GM12878 (cell line): ENCODE results near the gene JMJD6. TPM values are rescaled to one million over a fixed set of nuclear protein-coding genes. Genes with fewer than 3 reads are reported as not detected.

Experiments used
- ATF2 ChIP-seq: IDR thresholded peaks from 2 replicates; pipeline ENCODE4 v1.6.1; 2012; ENCODE audit warnings: low read length, inconsistent platforms
- BRCA1 ChIP-seq: IDR thresholded peaks from 2 replicates; pipeline ENCODE4 v1.6.1; 2011; ENCODE audit warnings: low read depth, low read length, improper control_type of control experiment
- EGR1 ChIP-seq, 2 experiments: IDR thresholded peaks; 1 replicate in 1 of 2; 2 replicates in 1 of 2; pipeline ENCODE4 v1.6.1; 2011 to 2012; ENCODE audit warnings: low read depth in 2 of 2, low read length in 2 of 2, borderline replicate concordance in 1 of 2, mild to moderate bottlenecking in 1 of 2, moderate library complexity in 1 of 2
- FOXK2 ChIP-seq: fragments of 450-650 bp; IDR thresholded peaks from 2 replicates; pipeline ENCODE4 v1.6.1; 2017; ENCODE audit warnings: mild to moderate bottlenecking, moderate library complexity
- KLF5 ChIP-seq: fragments of 450-650 bp; IDR thresholded peaks from 2 replicates; pipeline ENCODE4 v1.6.1; 2014; ENCODE audit warnings: mild to moderate bottlenecking; ENCODE audit not compliant: partially characterized antibody
- MAX ChIP-seq: IDR thresholded peaks from 2 replicates; pipeline ENCODE4 v1.6.1; 2012; ENCODE audit warnings: low read depth, low read length, improper control_type of control experiment
- MEF2A ChIP-seq: IDR thresholded peaks from 2 replicates; pipeline ENCODE4 v1.6.1; 2011; ENCODE audit warnings: low read depth, mild to moderate bottlenecking, low read length, moderate library complexity; ENCODE audit not compliant: insufficient read depth
- MTA2 ChIP-seq: fragments of 450-650 bp; IDR thresholded peaks from 2 replicates; pipeline ENCODE4 v1.6.1; 2016; ENCODE audit warnings: low read depth, mild to moderate bottlenecking, moderate library complexity
- MTA3 ChIP-seq: IDR thresholded peaks from 2 replicates; pipeline ENCODE4 v1.6.1; 2012; ENCODE audit warnings: low read length, inconsistent platforms, borderline replicate concordance
- MYC ChIP-seq: IDR thresholded peaks from 2 replicates; pipeline ENCODE4 v1.6.1; 2011; ENCODE audit warnings: mild to moderate bottlenecking, low read length, moderate library complexity, inconsistent platforms; ENCODE audit not compliant: insufficient read depth, insufficient replicate concordance, insufficient read length, severe bottlenecking
- NR2F1 ChIP-seq: fragments of 450-650 bp; conservative IDR thresholded peaks from 2 replicates; pipeline ENCODE4 v1.6.1; 2017; ENCODE audit warnings: mild to moderate bottlenecking
- PML ChIP-seq: IDR thresholded peaks from 2 replicates; pipeline ENCODE4 v1.6.1; 2012; ENCODE audit warnings: low read length, inconsistent platforms
- POLR2A ChIP-seq: IDR thresholded peaks from 2 replicates; pipeline ENCODE4 v1.6.1; 2011; ENCODE audit warnings: low read depth, mild to moderate bottlenecking, low read length
- RCOR1 ChIP-seq: conservative IDR thresholded peaks from 2 replicates; pipeline ENCODE4 v1.6.1; 2012; ENCODE audit warnings: low read depth, low read length, improper control_type of control experiment
- SMC3 ChIP-seq: IDR thresholded peaks from 2 replicates; pipeline ENCODE4 v1.6.1; 2011; ENCODE audit warnings: low read length, improper control_type of control experiment, borderline replicate concordance
- SPI1 ChIP-seq: IDR thresholded peaks from 2 replicates; pipeline ENCODE4 v1.6.1; 2011; ENCODE audit warnings: low read depth, mild to moderate bottlenecking, low read length, moderate library complexity, borderline replicate concordance; ENCODE audit not compliant: insufficient read depth
- TARDBP ChIP-seq: IDR thresholded peaks from 2 replicates; pipeline ENCODE4 v1.6.1; 2016; ENCODE audit warnings: borderline replicate concordance
- USF1 ChIP-seq: IDR thresholded peaks from 2 replicates; pipeline ENCODE4 v1.6.1; 2011; ENCODE audit warnings: borderline replicate concordance, low read depth, mild to moderate bottlenecking, moderate library complexity, mixed read lengths, low read length; ENCODE audit not compliant: insufficient read depth; ENCODE audit errors: extremely low read length
- ZBTB4 ChIP-seq: fragments of 450-650 bp; formaldehyde crosslinking; IDR thresholded peaks from 2 replicates; pipeline ENCODE4 v1.4.0; 2022; ENCODE audit warnings: mild to moderate bottlenecking, moderate library complexity
- ZNF274 ChIP-seq: IDR thresholded peaks from one replicate; pipeline ENCODE4 v1.8.0; 2011; ENCODE audit not compliant: insufficient read length, insufficient read depth
- ZNF687 ChIP-seq: fragments of 450-650 bp; IDR thresholded peaks from 2 replicates; pipeline ENCODE4 v1.6.1; 2017; ENCODE audit warnings: mild to moderate bottlenecking, moderate library complexity
- polyA plus RNA-seq, 11 experiments: library from polyadenylated mRNA; depleted of rRNA in 4 of 11; unstranded in 6 of 11; stranded (reverse) in 5 of 11; fragments of >200 nt; fragmentation: Nextera tagmentation in 4 of 11; fragmentation: Illumina TruSeq in 1 of 11; extraction: Ambion mirVana in 4 of 11; extraction: Trizol in 1 of 11; gene quantifications; 1 replicate in 1 of 11; 2 replicates in 10 of 11; pipeline versions ENCODE4 v1.2.1 to v1.2.3, GENCODE V29; 2011 to 2016; ENCODE audit warnings: inconsistent platforms in 2 of 11, missing spikeins in 2 of 11, low read depth in 1 of 11
- total RNA-seq, 4 experiments: library from RNA; depleted of rRNA in 3 of 4; stranded (reverse); fragments of >200 nt in 3 of 4; fragmentation: Illumina TruSeq in 1 of 4; extraction: Trizol in 1 of 4; gene quantifications; 2 replicates each; pipeline versions ENCODE4 v1.2.1 to v1.2.3, GENCODE V29; 2013 to 2021

The JMJD6 gene
- total and polyA plus RNA-seq, 10 of the 15 experiments (the other 5 are each of a cell fraction or from before 2014, with no cell fraction given) = 1.2 to 36.0 (median 22.2) TPM

- TF ChIP-seq KLF5 = peak; percentile 92
- peak; percentile 96 for TF ChIP-seq POLR2A
- TF ChIP-seq BRCA1 = 0 out of 2 replicates have a peak, but pooled peaks have one; percentile 21
- 0 out of 2 replicates have a peak, but pooled peaks have one; percentile 7 for TF ChIP-seq SMC3
- TF ChIP-seq MTA3 = no peak
- TF ChIP-seq SPI1 = no peak
- no peak for TF ChIP-seq ATF2
- peak; percentile 86 for TF ChIP-seq MYC
- peak; percentile 40; the same call in 1 of the 2 replicates for TF ChIP-seq FOXK2
- peak; percentile 66 for TF ChIP-seq NR2F1
- TF ChIP-seq TARDBP = peak; percentile 78
- TF ChIP-seq MTA2 = peak; percentile 57; the same call in 1 of the 2 replicates
- TF ChIP-seq MEF2A = no peak; the same call in 1 of the 2 replicates
- TF ChIP-seq USF1 = no peak
- no peak for TF ChIP-seq ZBTB4
- peak in 1 of 2 experiments; percentile 71; a peak in 2 of 3 replicates for TF ChIP-seq EGR1 (IDR thresholded peaks at IDR 0.05; ENCODE audit: borderline replicate concordance in 1 of 2, low read depth in 2 of 2, low read length in 2 of 2)
- TF ChIP-seq MAX = peak; percentile 68
- TF ChIP-seq PML = peak; percentile 99
- TF ChIP-seq ZNF687 = peak; percentile 93
- no peak for TF ChIP-seq ZNF274
- TF ChIP-seq RCOR1 = no peak
Measured at GRCh38 chr17:76737082-76737675, 10.8 kb upstream of the JMJD6 start, which contains the start of gene SRSF2 (continued).
